ENCODE data around the gene FRMD8. TPM values are rescaled to one million over a fixed set of nuclear protein-coding genes. Genes with fewer than 3 reads are reported as not detected.

FRMD8 gene
- polyA plus RNA-seq, 1 experiment: 21.6 TPM

DNA sequence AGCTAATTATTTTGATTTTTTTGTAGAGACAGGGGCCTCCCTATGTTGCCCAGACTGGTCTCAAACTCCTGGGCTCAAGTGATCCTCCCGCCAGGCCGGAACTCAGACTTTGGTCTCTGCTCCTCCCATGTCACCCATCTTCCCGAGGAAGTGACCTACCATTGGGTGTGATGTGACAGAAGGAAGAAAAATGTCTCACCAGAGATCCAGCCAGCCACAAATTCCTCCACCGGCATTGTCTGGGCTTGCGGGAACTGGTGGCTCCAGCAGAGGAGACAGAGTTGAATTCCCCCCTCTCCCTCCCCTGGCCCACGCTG, 4.8 kb upstream of the FRMD8 start:
- no peak for DNase-seq (ENCODE audit: low read depth)
- Histone ChIP-seq H3K4me3 (ENCODE audit: low read depth, low read length) (peak overlapping the region; percentile 33), H3K27me3 (ENCODE audit: control insufficient read depth, insufficient read depth, low read length) (no peaks in the 10 kb centered on the region), H3K36me3 (ENCODE audit: control insufficient read depth, insufficient read depth, low read length) (no peaks in the 10 kb centered on the region)
- ChIA-PET CTCF (interaction anchor here (0.6 to 2.6 kb wide), 9 partner anchors 9 to 121 kb away, joined by 3 to 14 read pairs (median 3); no protein-coding TSS in a partner anchor), POLR2A (no interaction called here)
- TF ChIP-seq, protein P1, sequence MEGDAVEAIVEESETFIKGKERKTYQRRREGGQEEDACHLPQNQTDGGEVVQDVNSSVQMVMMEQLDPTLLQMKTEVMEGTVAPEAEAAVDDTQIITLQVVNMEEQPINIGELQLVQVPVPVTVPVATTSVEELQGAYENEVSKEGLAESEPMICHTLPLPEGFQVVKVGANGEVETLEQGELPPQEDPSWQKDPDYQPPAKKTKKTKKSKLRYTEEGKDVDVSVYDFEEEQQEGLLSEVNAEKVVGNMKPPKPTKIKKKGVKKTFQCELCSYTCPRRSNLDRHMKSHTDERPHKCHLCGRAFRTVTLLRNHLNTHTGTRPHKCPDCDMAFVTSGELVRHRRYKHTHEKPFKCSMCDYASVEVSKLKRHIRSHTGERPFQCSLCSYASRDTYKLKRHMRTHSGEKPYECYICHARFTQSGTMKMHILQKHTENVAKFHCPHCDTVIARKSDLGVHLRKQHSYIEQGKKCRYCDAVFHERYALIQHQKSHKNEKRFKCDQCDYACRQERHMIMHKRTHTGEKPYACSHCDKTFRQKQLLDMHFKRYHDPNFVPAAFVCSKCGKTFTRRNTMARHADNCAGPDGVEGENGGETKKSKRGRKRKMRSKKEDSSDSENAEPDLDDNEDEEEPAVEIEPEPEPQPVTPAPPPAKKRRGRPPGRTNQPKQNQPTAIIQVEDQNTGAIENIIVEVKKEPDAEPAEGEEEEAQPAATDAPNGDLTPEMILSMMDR (IDR thresholded peaks at IDR 0.05; ENCODE audit: insufficient read depth, low read depth, low read length): no peak

DNA sequence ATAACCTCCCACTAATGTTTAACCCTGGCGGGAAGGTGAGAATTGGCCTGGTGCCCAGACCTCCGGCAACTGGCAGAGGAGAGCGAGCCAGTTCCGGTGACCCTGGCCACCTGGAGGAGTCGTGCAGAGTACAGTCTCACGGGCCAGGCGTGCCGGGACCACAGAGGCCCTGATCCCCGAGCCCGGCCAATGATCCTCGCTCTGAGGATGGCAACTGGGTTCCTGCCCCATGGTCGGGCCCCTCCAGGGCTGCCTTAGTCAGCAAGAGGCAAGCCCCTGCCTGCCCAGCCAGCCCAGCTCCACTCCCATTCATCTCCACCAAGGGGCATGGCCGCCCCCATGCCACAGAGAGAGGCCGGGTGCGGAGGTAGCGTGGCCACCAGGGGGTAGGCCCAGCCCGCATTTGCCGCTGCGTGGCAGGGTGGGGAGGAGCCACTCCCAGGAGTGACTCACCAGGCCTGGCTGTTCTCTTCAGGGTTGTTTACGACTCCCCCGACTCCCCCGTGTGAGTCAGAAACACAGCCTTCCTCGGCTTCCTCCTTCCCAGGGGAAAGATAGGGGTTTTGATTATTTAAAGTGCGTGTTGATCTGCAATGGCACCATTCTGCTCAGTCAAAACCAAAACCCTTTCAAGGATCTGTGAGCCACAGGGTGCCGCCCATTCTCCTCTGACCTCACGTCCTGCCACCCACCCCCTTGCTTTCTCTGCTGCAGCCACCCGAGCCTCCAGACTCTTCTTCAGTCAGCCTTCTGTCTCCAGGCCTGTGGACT, 4.2 kb upstream of the FRMD8 start, which contains the start of gene SLC25A45:
Gene SLC25A45, minus strand, starts transcription at position 614 of the 771 bp plus-strand sequence. CDS start 695 bp downstream, outside the sequence.
- no peaks in the 10 kb centered on the region for H3K36me3 ChIP-seq (ENCODE audit: control insufficient read depth, insufficient read depth, low read length)
- peak; percentile 94 for DNase-seq (ENCODE audit: low read depth)
- POLR2A ChIA-PET: interaction anchor here (1.0 kb wide), 1 partner anchor 124 kb away, joined by 3 read pairs; no protein-coding TSS in a partner anchor
- TF ChIP-seq, protein P1 (IDR thresholded peaks at IDR 0.05; ENCODE audit: insufficient read depth, low read depth, low read length): peak; percentile 84
- H3K4me3 ChIP-seq (ENCODE audit: low read depth, low read length): peak within 1 kb of the TSS; percentile 33
- no peaks in the 10 kb centered on the region for H3K27me3 ChIP-seq (ENCODE audit: control insufficient read depth, insufficient read depth, low read length)
- CTCF ChIA-PET: interaction anchor here (0.6 to 2.6 kb wide), 10 partner anchors 8 to 120 kb away, joined by 3 to 14 read pairs (median 3); no protein-coding TSS in a partner anchor

DNA sequence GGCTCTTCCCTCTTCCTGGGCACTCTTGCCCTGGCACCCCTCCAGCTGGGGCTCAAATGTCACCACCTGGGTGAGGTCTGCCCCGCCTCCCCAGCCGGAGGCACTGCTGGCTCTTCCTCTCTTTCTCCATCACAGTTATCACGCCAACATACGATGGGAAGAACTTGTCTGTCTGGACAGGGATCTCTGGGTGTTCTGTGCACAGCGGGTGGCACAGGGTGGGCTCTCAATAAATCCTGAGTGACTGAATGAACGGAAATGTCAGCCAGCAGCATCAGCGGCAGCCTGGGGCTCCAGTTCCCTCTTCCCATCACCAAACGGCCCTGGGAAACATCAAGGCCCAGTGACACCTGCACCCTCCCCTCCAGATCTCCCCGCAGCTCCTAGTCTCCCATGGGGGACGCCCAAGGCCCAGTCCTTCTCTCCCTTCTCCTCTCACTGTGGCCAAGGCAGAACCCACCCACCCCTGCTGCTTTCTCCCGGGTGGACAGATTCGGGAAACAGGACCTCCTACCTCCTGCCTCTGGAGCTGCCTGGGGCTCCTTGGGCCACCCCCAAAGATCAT, 3.6 kb upstream of the FRMD8 start:
- Histone ChIP-seq H3K4me3 (ENCODE audit: low read depth, low read length) (peak overlapping the region; percentile 19), H3K36me3 (ENCODE audit: control insufficient read depth, insufficient read depth, low read length) (no peaks in the 10 kb centered on the region), H3K27me3 (ENCODE audit: control insufficient read depth, insufficient read depth, low read length) (no peaks in the 10 kb centered on the region)
- CTCF ChIA-PET: interaction anchor here (0.6 to 2.6 kb wide), 5 partner anchors 9 to 120 kb away, joined by 3 to 14 read pairs (median 3); no protein-coding TSS in a partner anchor
- POLR2A ChIA-PET: interaction anchor here (1.0 kb wide), 1 partner anchor 123 kb away, joined by 3 read pairs; no protein-coding TSS in a partner anchor
- TF ChIP-seq, protein P1 (IDR thresholded peaks at IDR 0.05; ENCODE audit: insufficient read depth, low read depth, low read length): no peak
- no peak for DNase-seq (ENCODE audit: low read depth)

GRCh38 chr11:65383778-65384177, 2.7 kb upstream of the FRMD8 start:
- Histone ChIP-seq H3K36me3 (ENCODE audit: control insufficient read depth, insufficient read depth, low read length) (0 out of 2 replicates have a peak, but pooled peaks cover 1% of the 10 kb centered on the region), H3K27me3 (ENCODE audit: control insufficient read depth, insufficient read depth, low read length) (no peaks in the 10 kb centered on the region), H3K4me3 (ENCODE audit: low read depth, low read length) (no peak overlapping the region)
- DNase-seq (ENCODE audit: low read depth): no peak
- POLR2A ChIA-PET: no interaction called here
- TF ChIP-seq, protein P1 (IDR thresholded peaks at IDR 0.05; ENCODE audit: insufficient read depth, low read depth, low read length): no peak
- CTCF ChIA-PET: interaction anchor here (1.6 to 2.6 kb wide), 2 partner anchors 13 to 125 kb away, joined by 5 to 14 read pairs; no protein-coding TSS in a partner anchor

Measured in BJ (cell line).